Coronary artery (tissue), 2 donors: ENCODE data around the gene SLC25A4.
"Not testable (repeated sequence)": the region's sequence is repeated elsewhere in the genome, so short reads cannot be mapped to it uniquely, and the experiment has no call there.

Source experiments
- DNase-seq: peaks from one replicate; pipeline ENCODE4 v3.0.0-alpha.2; 2017; ENCODE audit warnings: low spot score
- H3K27ac ChIP-seq, 2 donors: fragments of 200-600 bp; sonication (generic); one replicate each; pipeline ENCODE4 v1.5.1; 2016 to 2019
- H3K4me3 ChIP-seq: fragments of 200-600 bp; sonication (generic); 2 replicates; pipeline ENCODE4 v1.5.1; 2016; ENCODE audit warnings: mild to moderate bottlenecking, moderate library complexity
- CTCF ChIP-seq: fragments of 200-600 bp; sonication (generic); IDR thresholded peaks from one replicate; pipeline ENCODE4 v1.5.1; 2019; ENCODE audit warnings: antibody characterized with exemption

The SLC25A4 gene

GRCh38 chr4:185110375-185110823 lies 32.7 kb upstream of the SLC25A4 start:
- H3K4me3 ChIP-seq: no peak overlapping the region
- TF ChIP-seq CTCF: no peak
- H3K27ac ChIP-seq: no peak overlapping the region
- DNase-seq: no peak

GRCh38 chr4:185112104-185112503 lies 31.0 kb upstream of the SLC25A4 start:
- no peak for DNase-seq
- TF ChIP-seq CTCF: no peak
- Histone ChIP-seq H3K27ac (peak overlapping the region; percentile 70 to 80), H3K4me3 (no peak overlapping the region)

- peak overlapping the region in 1 of 2 donors; percentile 80 for H3K27ac ChIP-seq
- no peak for TF ChIP-seq CTCF
These were observed 29.7 kb upstream of the SLC25A4 start for GRCh38 chr4:185113340-185113739.

GRCh38 chr4:185115827-185116232 lies 27.2 kb upstream of the SLC25A4 start:
- DNase-seq: peak; percentile 84
- TF ChIP-seq CTCF: no peak
- Histone ChIP-seq H3K27ac (peak overlapping the region; percentile 25 to 63), H3K4me3 (no peak overlapping the region)

More at GRCh38 chr4:185113340-185113739, 29.7 kb upstream of the SLC25A4 start:
- DNase-seq: no peak
- H3K4me3 ChIP-seq: no peak overlapping the region

- H3K4me3 ChIP-seq: no peak overlapping the region
- DNase-seq: no peak
- H3K27ac ChIP-seq: no peak overlapping the region
- no peak for TF ChIP-seq CTCF
These were observed 25.6 kb upstream of the SLC25A4 start for GRCh38 chr4:185117300-185117934.

- Histone ChIP-seq H3K4me3 (no peak overlapping the region), H3K27ac (no peak overlapping the region)
- DNase-seq: no peak
- no peak for TF ChIP-seq CTCF
These were observed 24.2 kb upstream of the SLC25A4 start for GRCh38 chr4:185118876-185119275.

GRCh38 chr4:185119467-185119866 lies 23.6 kb upstream of the SLC25A4 start:
- not testable (repeated sequence) for H3K27ac ChIP-seq, H3K4me3 ChIP-seq, DNase-seq
